ENCODE results near the gene PARD6G.

DNA sequence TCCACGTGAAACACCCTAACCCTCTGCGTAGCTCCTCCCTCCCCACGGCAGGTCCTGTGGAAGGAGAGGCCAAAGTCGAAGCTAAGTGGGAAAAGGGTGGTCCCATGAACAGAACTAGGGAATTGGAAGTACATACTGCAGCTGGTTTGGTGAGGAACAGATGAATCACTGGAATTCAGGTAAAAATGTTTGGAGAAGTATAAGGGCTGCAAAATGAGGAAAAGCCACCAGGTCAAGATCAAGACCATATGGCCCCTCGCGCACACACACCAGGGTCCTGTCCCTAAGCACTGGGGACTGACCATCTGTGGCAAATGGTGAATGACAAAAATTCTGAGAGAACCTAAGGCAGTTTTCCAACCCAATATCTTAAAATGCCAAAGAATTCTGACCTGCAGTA is 3.1 kb downstream of the PARD6G start:
- TF ChIP-seq CTCF (IDR thresholded peaks at IDR 0.05; ENCODE audit: low read depth, low read length, poor library complexity, severe bottlenecking) (no peak), EZH2phosphoT487 (IDR thresholded peaks at IDR 0.05; ENCODE audit: borderline replicate concordance, low read length) (no peak)
